ACC112 (cell line): ENCODE data around the gene CHST11.

Experiments used
- H2AFZ ChIP-seq: fragments of 200-600 bp; sonication (generic); one replicate; pipeline ENCODE4 v1.6.0; 2017; ENCODE audit warnings: antibody characterized with exemption, low read length; ENCODE audit not compliant: unreplicated experiment
- H3K27ac ChIP-seq: fragments of 200-600 bp; sonication (generic); 2 replicates; pipeline ENCODE4 v1.5.1; 2014; ENCODE audit warnings: low read depth, mild to moderate bottlenecking, antibody characterized with exemption, low read length, moderate library complexity
- H3K27me3 ChIP-seq: fragments of 200-600 bp; sonication (generic); 2 replicates; pipeline ENCODE4 v1.6.1; 2014; ENCODE audit warnings: mild to moderate bottlenecking, antibody characterized with exemption, low read length, moderate library complexity, mixed read lengths; ENCODE audit not compliant: insufficient read depth
- H3K36me3 ChIP-seq: fragments of 200-600 bp; sonication (generic); 2 replicates; pipeline ENCODE4 v1.6.1; 2016; ENCODE audit warnings: mild to moderate bottlenecking, antibody characterized with exemption, low read length, moderate library complexity, mixed read lengths; ENCODE audit not compliant: insufficient read depth
- H3K4me1 ChIP-seq: fragments of 200-600 bp; sonication (generic); one replicate; pipeline ENCODE4 v1.6.1; 2016; ENCODE audit warnings: low read length, mixed read lengths; ENCODE audit not compliant: insufficient read depth, unreplicated experiment, control insufficient read depth
- H3K4me3 ChIP-seq: fragments of 200-600 bp; sonication (generic); 2 replicates; pipeline ENCODE4 v1.5.1; 2014; ENCODE audit warnings: mild to moderate bottlenecking, low read depth, low read length
- H3K79me2 ChIP-seq: fragments of 200-600 bp; sonication (generic); one replicate; pipeline ENCODE4 v1.6.0; 2016; ENCODE audit warnings: low read length; ENCODE audit not compliant: control insufficient read depth, unreplicated experiment, insufficient read depth

CHST11 gene

DNA sequence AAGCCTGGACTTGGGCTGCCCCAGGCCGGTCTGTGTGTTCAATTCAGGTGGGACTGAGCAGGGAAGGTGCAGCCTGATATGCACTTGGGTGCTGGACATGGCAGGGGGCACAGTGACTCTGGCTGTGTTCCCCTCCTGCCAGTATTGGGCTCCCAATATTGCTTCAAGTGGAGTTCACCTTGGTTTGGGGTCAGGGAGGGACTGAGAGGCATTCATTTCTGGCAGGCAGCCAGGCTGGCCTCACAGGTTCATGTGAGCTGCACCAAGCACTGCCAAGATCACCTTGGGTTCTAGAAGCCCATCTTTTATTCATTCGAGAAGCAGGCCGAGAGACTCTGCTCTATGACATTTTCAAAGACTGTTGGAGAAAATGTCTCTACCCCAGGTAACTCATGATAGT lies 245.0 kb downstream of the CHST11 start:
- Histone ChIP-seq H3K4me1 (peaks cover 61% of the 10 kb centered on the region), H3K36me3 (no peaks in the 10 kb centered on the region), H3K79me2 (peaks cover 10% of the 10 kb centered on the region), H2AFZ (no peak overlapping the region), H3K4me3 (no peak overlapping the region), H3K27me3 (no peaks in the 10 kb centered on the region), H3K27ac (peak overlapping the region; percentile 83)

DNA sequence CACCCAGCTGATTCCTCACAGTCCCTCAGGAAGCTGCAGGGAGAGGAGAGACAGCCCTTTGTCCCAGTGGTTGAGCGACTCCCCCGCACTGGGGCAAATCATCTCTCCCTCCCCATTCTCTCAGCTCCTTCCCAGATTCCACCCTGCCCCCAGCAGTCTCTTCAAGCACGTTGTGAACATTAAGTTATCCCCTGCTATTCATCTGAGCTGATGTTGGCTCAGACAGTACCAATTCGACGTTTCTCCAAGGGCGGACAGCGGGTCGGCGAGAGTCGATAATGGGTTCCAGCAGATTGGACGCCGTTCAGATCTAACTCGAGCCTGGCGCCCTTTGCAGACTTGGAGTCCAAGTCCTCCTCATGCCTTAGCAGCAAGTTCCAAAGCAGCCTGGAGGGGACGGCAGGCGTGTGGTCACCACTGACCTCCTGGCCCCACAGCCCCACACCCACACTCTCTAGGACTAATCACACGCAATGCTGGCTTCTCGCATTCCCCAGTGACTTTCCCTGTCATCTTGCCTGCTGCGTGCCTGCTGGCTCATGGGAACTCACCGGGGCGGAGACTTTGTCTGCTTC lies 245.9 kb downstream of the CHST11 start:
- peaks cover 61% of the 10 kb centered on the region for H3K4me1 ChIP-seq
- no peaks in the 10 kb centered on the region for H3K27me3 ChIP-seq
- no peak overlapping the region for H2AFZ ChIP-seq
- H3K4me3 ChIP-seq: peak overlapping the region; percentile 46
- peaks cover 10% of the 10 kb centered on the region for H3K79me2 ChIP-seq
- H3K36me3 ChIP-seq: no peaks in the 10 kb centered on the region
- peak overlapping the region; percentile 83 for H3K27ac ChIP-seq

DNA sequence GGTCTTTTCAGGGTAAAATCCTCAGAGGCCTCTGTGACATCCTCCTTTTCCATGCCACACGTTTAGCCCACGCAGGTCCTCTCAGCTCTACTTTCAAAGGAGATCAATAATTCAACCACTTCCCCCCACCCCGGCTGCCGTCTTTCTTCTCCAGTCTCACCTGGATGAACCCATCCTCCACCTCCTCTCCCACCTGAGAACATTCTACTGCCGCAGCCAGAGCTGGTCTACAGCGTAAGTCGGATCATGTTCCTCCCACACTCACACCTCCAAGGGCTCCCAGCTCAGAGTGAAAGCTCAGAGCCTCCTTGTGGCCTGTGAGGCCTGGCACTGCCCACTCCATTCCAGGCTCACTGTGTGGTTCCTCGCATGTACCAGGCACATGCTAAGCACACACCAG lies 246.6 kb downstream of the CHST11 start:
- no peaks in the 10 kb centered on the region for H3K27me3 ChIP-seq
- H3K27ac ChIP-seq: peak overlapping the region; percentile 83; the same call in 1 of the 2 replicates
- H3K79me2 ChIP-seq: peaks cover 6% of the 10 kb centered on the region
- no peak overlapping the region for H3K4me3 ChIP-seq
- no peak overlapping the region for H2AFZ ChIP-seq
- peaks cover 59% of the 10 kb centered on the region for H3K4me1 ChIP-seq
- no peaks in the 10 kb centered on the region for H3K36me3 ChIP-seq

DNA sequence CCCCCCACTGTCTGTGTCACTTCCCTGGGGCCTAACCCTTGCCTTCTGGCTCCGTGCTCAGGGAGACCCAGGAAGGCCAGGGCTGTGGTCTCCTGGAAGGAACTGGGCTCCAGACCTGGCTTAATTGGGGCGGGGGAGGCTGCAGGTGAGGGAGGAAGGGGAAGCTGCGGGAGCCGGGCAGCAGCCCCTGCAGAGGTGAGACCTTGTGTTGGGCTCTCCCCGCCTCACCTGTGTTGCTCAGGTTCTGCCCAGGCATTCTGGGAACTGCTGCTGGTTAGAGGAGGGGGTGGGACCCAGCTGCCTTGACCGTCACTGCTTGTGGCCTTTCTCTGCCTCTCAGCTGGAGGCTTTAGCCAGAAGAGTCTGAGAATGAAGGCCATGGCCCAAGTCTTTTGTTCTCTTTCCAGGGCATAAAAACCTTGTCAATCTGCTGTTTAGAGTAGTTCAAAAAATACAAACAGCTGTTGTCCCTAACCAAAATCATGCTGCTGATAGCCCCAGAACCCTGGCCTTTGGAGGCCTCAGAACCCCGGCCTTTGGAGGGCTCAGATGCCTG lies 247.6 kb downstream of the CHST11 start:
- Histone ChIP-seq H2AFZ (no peak overlapping the region), H3K4me1 (peaks cover 51% of the 10 kb centered on the region), H3K27ac (no peak overlapping the region), H3K36me3 (no peaks in the 10 kb centered on the region), H3K27me3 (no peaks in the 10 kb centered on the region), H3K4me3 (no peak overlapping the region), H3K79me2 (peaks cover 5% of the 10 kb centered on the region)

DNA sequence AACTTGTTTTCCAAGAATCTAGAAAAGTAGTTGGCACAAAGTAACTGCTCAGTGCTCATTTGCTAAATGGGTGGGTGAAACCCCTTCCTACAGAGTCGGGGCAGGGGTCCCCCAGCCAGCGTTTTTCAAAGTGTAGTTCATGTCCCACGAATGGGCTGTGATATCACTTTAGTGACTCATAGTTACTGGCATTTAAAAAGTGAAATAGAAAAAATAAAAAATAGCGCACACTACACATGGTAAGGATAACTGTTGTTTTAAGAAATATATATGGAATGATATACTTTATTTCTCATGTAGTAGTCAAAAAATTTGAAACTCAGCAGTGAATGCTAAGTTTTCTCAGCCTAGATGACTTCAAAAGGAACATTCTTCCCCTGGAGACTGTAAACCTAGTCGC lies 250.4 kb downstream of the CHST11 start:
- Histone ChIP-seq H3K36me3 (no peaks in the 10 kb centered on the region), H2AFZ (no peak overlapping the region), H3K27ac (peak overlapping the region; percentile 41)

DNA sequence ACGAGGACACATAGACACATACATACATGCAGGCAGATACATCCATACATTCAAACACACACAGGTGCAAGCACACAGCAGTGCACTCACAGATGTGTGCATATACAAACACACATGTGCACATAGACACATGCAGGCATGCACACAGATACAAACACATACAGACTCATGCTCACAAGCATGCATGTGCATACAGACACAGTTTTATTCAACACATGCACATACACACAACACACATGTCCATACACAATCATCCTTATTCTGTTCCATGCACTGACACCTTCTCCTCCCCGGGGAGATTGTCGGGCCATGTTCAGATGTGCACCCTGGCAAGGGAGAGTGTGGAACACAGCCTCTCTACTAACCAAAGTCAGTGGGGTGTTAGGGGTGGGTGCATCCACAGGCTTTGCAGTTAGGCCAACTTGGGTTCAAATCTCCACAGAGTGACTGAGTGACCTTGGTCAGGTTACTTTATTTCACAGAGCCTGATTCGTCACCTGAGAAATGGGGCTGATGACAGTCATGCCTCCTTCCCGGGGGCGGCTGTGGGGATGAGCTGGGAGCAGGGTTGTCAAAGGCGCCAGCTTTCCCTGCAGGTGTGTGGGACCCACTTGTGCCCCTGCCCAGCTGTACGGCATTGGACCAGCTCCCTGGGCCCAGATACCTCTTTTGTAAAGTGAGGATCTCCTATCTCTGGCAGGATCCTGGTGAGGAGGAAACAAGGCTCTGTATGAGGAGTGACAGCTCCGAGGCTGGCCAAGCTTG lies 251.2 kb downstream of the CHST11 start:
- Histone ChIP-seq H2AFZ (no peak overlapping the region), H3K4me3 (no peak overlapping the region), H3K27me3 (no peaks in the 10 kb centered on the region), H3K27ac (peak overlapping the region; percentile 41; the same call in 1 of the 2 replicates), H3K36me3 (no peaks in the 10 kb centered on the region), H3K79me2 (no peaks in the 10 kb centered on the region), H3K4me1 (peaks cover 43% of the 10 kb centered on the region)

More for the DNA sequence above, 250.4 kb downstream of the CHST11 start:
- H3K79me2 ChIP-seq: no peaks in the 10 kb centered on the region
- no peaks in the 10 kb centered on the region for H3K27me3 ChIP-seq
- H3K4me1 ChIP-seq: peaks cover 50% of the 10 kb centered on the region
- no peak overlapping the region for H3K4me3 ChIP-seq

DNA sequence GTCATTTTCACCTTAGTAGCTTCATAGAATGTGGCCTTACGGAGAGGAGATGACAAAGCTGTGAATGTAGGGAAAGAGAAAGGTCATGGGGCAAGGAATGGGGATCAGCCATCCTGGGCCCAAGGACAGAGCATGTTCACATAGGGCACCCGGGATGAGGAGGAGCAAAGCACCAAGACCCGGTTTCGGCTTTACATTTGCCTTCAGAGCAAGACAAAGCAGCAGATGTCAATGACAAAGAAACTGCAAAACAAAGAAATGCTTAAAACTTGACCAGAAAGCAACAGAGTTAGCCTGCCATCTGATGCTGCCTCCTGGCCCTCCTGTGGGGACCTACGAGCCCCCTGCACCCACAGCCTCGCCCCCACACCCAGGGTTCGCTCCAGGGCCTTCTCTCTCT lies 252.1 kb downstream of the CHST11 start:
- Histone ChIP-seq H3K4me1 (peaks cover 36% of the 10 kb centered on the region), H3K27ac (no peak overlapping the region), H3K4me3 (no peak overlapping the region), H3K79me2 (no peaks in the 10 kb centered on the region), H3K27me3 (no peaks in the 10 kb centered on the region), H2AFZ (no peak overlapping the region), H3K36me3 (no peaks in the 10 kb centered on the region)

DNA sequence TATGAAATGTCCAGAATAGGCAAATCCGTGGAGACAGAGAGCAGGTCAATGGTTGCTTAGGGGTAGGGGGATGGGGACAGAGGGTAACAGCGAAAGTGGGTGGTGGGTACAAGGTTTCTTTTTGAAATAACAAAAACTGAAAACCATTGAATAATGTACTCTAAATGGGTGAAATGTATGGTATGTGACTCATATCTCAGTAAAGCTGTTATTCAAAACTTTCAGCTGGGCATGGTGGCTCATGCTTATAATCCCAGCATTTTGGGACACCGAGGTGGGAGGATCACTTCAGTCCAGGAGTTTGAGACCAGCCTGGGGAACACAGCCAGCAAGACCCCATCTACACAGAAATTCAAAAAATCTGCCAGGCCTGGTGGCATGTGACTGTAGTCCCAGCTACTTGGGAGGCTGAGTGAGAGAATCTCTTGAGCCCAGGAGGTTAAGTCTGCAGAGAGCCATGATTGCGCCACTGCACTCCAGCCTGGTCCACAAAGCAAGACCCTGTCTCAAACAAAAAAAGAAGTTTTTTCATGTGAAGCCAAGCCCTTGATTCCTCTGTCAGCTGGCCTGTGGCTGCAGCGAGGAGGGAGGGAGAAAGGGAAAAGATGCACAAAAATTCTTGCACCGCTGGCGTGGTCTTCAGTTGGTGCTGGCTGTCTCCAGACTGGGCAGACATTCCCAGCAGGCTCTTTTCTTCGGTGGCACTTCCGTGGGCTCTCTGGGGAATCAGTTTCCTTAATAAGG lies 253.1 kb downstream of the CHST11 start:
- H3K27ac ChIP-seq: no peak overlapping the region
- no peaks in the 10 kb centered on the region for H3K36me3 ChIP-seq
- H3K4me1 ChIP-seq: peaks cover 36% of the 10 kb centered on the region
- no peak overlapping the region for H3K4me3 ChIP-seq
- no peak overlapping the region for H2AFZ ChIP-seq
- H3K27me3 ChIP-seq: no peaks in the 10 kb centered on the region
- no peaks in the 10 kb centered on the region for H3K79me2 ChIP-seq

DNA sequence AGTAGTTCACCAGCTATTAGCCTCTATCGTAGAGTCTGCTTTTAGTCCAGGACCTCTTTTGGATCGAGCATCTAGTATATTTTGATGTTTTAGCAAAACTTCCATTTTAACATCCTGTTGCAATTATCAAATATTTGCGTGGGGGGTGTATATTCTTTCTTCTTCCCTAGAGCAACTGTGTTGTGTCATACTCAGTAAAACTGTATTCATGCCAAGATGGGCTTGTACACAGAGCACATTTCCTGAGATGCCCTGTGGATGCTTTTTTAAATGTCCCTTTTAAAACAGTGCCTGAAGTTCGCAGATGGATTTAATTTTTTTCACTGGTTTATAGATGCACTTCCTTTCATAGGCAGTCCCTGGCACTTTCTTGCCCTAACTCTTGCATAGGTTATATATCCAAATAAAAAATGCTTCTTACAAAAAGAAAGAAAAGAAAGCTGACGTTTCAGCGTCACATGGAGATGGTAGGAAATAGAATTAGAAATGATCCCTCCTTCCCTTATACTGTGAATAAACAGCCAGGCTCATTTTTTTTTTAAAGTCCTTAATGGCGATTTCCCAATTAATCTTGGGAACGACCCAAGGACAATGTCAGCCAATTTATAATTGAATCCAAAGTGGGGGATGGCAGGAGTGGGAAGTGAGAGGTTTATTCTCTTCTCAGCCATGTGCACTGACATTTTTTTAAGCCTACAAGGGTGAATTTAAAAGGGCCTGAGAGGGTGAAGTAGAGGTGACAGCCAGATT lies 254.4 kb downstream of the CHST11 start:
- peak overlapping the region; percentile 55 for H3K4me3 ChIP-seq
- peak overlapping the region; percentile 62 for H3K27ac ChIP-seq
- H3K4me1 ChIP-seq: peaks cover 36% of the 10 kb centered on the region
- H2AFZ ChIP-seq: peak overlapping the region; percentile 42
- H3K27me3 ChIP-seq: no peaks in the 10 kb centered on the region
- H3K79me2 ChIP-seq: no peaks in the 10 kb centered on the region
- no peaks in the 10 kb centered on the region for H3K36me3 ChIP-seq

DNA sequence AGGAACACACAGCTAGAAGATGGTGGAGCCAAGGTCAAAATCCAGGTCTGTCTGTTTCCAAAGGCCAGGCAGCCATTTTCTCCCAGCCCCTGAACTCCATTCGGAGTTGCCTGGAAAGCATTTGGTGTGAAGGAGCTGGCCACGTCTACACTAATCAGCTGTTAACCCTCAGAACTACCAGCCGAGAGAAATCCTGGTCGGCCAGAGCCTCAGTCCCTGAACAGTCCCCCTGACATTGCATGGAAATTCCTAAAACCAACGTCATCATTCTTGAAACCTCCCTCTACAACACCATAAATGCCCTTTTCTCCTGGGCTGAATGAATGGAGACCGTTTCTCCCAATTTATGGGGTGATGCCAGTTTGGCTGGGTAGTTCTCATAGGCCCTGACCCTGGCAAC lies 255.7 kb downstream of the CHST11 start:
- H3K4me1 ChIP-seq: peaks cover 25% of the 10 kb centered on the region
- no peaks in the 10 kb centered on the region for H3K36me3 ChIP-seq
- H3K4me3 ChIP-seq: no peak overlapping the region
- H3K27ac ChIP-seq: no peak overlapping the region
- H3K79me2 ChIP-seq: no peaks in the 10 kb centered on the region
- no peaks in the 10 kb centered on the region for H3K27me3 ChIP-seq
- H2AFZ ChIP-seq: no peak overlapping the region
